Central memory CD4-positive, alpha-beta T cell (primary cell): ENCODE data around the gene GPX8.

ENCODE experiments used
- DNase-seq: peaks from one replicate; pipeline ENCODE4 v3.0.0; 2022

The GPX8 gene

DNA sequence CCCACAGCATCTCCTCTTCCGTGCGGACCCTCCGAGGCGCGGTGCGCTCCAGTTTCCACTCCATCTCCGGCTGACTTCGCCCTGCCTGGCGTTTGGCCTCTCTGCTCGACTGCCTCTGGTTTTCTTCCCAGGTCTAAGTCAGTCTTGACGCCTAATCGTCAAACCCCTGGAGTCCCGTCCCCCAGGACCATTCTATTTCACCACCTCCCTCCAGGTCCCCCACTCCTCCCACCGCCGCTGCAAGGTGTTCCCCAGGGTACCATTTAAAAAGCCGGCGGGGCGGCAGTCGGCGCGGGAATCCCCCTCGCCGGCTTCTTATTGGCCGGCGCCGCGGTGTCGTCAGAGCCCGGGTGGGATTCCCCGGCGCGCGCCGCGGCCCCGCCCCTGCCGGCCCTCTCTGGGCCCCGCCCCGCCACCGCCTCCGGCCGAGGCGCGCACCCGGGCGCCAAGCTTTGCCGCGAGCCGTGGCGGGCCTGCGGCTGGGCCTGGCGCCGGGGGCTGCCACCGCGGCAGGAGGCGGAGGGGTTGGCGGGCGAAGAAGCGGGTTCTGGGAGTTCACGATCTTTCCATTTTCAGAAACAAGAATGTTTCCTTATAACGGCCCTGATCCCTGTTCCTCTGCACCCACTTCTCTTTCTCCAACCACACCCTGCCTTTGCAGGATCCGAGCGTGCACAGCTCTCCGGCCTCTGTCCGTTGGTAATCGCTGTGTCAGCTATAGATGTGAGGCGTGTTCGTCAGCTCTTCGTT is 13.1 kb downstream of the GPX8 start, which contains the start of gene CDC20B:
CDC20B (minus strand) TSS at position 241 of the 750 bp plus-strand sequence; CDS start at position 64, 177 bp downstream.
- DNase-seq, result peak; percentile 73

DNA sequence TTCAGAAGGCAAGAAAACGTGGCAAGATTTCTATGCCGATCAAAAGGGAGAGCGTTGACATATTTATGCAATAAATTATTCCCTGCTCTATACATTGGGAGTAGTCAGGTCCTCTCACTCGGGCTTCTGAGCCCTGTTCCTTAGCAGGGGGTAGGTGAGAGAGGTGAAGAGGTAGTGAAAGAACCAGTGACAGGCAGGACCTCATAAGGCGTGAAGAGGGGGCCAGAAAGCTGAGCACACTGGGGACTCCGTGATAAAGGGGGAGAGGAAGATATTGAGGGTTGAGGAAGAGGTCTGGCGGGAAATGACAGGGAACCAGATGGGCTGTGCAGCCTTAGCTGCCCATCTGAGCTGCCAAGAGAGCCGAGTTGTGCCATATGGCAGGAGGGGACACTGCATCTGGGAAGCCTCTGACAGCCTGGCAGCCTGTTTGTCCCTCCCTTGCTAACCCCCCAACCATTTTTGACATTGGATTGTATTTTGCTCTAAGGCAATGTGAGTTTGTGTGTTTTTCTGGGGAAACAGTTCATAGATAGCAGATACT is 13.8 kb downstream of the GPX8 start:
- DNase-seq, result no peak

GRCh38 chr5:55175781-55176175 is 15.8 kb downstream of the GPX8 start:
- DNase-seq, result no peak

DNA sequence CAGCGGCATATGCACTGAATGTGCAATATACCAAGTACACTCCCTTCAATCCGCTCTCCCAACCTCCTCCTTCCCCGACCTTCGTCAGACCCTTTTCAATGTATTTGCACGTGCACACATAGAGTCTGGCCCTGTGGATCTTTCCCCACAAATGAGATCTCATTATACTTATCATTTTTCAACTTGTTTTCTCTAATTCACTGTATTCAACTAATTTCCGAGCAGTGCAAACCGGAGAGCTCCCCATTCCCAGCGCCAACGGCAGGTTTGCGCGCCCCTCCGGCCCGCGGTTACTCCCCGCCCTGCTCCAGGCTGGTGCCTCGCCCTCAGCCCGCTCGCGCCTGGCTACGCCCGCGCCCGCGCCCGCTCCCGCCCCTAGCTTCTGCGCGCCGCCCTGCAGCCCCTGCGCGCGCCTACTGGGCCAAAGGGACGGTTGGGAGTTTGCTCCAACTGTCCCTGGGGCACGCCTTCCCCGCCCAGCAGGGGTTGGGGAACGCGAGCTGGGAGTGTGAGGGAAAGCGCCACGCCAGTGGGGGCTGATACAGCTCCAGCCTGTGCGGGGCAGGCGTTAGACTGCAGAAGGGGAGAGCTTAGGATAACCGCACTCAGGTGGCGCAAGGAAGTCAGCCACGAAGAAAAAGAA is 16.3 kb downstream of the GPX8 start:
- DNase-seq, result no peak

DNA sequence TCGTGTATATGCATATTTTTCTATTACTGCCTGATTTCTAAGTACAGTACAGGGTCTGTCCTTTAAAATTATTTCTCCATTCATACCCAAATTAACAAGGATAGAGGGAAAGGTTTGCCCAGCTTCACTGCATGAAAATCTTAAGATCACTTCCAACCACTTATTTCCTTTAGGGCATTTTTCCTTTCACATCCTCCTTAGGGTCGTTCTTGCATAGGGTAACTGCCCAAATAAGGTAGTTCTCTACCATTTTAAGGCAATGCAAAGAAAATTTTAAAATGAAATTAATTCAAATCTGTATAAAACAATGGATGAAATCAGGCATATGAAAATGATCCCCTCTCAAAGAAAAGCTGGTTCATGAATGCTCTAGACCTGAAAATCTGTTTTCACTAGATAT is 17.1 kb downstream of the GPX8 start:
- DNase-seq, result no peak

- no peak for DNase-seq
Observed at GRCh38 chr5:55180016-55180415, 20.0 kb downstream of the GPX8 start.

DNA sequence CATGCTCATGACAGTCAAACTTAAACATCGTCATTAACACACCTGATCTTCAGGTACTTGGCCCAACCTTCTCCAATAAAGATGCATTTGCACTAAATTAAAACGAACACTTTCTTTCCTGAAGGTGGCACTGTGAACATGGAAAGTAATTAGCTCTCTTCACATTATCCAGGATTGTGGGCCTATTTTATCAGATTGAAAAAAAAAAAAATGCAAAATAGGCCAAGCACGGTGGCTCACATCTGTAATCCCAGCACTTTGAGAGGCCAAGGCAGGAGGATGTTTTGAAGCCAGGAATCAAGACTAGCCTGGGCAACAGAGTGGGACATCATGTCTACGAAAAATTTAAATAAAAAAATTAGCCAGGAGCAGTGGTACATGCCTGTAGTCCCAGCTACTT is 27.4 kb downstream of the GPX8 start:
- no peak for DNase-seq

DNA sequence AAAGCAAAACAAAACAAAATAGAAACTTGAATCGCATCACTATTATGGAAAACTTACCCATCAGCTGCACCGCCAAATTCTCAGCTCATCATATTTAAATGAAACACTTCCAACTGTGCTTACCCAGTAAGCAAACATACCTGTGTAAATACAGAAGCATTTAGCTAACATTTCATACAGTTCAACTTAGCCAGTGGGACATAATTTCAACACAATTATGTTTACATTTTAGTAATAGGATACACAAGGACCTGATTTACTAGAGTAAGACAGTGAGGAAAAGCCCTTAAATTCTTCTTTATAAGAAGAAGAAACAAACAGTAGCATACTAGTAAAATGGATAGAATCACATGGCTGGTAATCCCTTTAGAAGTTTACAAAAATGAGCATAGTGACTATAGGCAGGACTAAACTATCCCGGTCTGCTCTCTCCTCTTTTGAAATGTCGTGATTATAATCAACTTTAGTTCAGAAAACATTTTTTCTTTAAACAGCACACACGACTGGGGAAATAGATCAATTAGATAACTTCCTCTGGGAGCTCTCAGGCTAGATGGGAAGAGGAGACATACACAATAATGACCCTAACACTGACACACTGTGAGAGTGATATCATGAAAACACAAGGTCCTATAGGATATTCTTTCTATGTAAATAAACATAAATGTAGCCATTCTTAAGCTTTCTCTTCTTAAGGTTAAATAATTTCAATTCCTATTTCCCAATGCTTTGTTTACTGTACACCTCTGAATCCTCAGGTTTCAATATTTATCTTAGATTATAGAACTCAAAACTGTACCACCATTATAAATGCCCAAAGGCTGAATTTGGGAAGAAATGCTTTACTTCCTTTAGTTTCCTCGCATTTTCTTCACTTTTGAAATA is 28.9 kb downstream of the GPX8 start:
- DNase-seq, result no peak

- DNase-seq, result no peak
Observed at GRCh38 chr5:55191165-55191564, 31.2 kb downstream of the GPX8 start.

DNA sequence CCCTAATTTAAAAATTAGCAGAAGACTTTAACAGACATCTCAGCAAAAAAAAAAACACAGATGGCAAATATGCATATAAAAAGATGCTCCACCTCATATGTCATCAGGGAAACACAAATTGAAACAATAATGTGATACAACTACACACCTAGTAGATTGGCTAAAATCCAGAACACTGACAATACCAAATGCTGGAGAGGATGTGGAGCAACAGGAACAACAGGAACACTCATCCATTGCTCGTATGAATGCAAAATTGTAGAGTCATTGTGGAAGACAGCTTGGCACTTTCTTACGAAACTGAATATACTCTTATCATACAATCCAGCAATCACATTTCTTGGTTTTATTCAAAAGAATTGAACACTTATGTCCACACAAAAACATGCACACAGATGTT is 45.0 kb downstream of the GPX8 start:
- no peak for DNase-seq

- DNase-seq, result no peak
Observed at GRCh38 chr5:55211184-55211874, 51.4 kb downstream of the GPX8 start.
